Activated CD4-positive, alpha-beta T cell treated with anti-CD3 and anti-CD28 coated beads for 36 hours (primary cell): ENCODE data around the gene LYRM4. TPM values are rescaled to one million over a fixed set of nuclear protein-coding genes. Genes with fewer than 3 reads are reported as not detected.

Experiments used
- ATAC-seq: fragments of 200-7000 bp; cut with Tn5 transposase; one replicate; pipeline ENCODE4 v1.10.0; 2021; ENCODE audit warnings: mild to moderate bottlenecking, moderate library complexity
- CTCF ChIA-PET: fragments of 350-600 bp; sonication (Branson Sonifier 250); formaldehyde crosslinking; loops from one replicate; lab custom pipeline; 2021; ENCODE audit warnings: antibody characterized with exemption; lab: Charles Lee
- POLR2A ChIA-PET: fragments of 350-600 bp; sonication (Branson Sonifier 250); formaldehyde crosslinking; loops from one replicate; lab custom pipeline; 2021; ENCODE audit warnings: antibody characterized with exemption, inconsistent platforms; lab: Charles Lee
- DNase-seq: peaks from one replicate; pipeline ENCODE4 v3.0.0-alpha.2; 2020
- H3K27ac Mint-ChIP-seq: one replicate; pipeline ENCODE4 v1.8.0; 2021; ENCODE audit warnings: mixed read lengths
- H3K27me3 Mint-ChIP-seq: one replicate; pipeline ENCODE4 v1.8.0; 2021; ENCODE audit warnings: mixed read lengths
- H3K36me3 Mint-ChIP-seq: one replicate; pipeline ENCODE4 v1.8.0; 2021; ENCODE audit warnings: low read depth, mixed read lengths
- H3K4me1 Mint-ChIP-seq: one replicate; pipeline ENCODE4 v1.8.0; 2021; ENCODE audit warnings: mixed read lengths
- H3K4me3 Mint-ChIP-seq: one replicate; pipeline ENCODE4 v1.8.0; 2021; ENCODE audit warnings: mild to moderate bottlenecking, moderate library complexity, mixed read lengths
- H3K9me3 Mint-ChIP-seq: one replicate; pipeline ENCODE4 v1.8.0; 2021; ENCODE audit warnings: low read depth, mixed read lengths
- intact Hi-C, 2 experiments: fragments of 100-400 bp; cut with DNase I in 1 of 2; cut with micrococcal nuclease in 1 of 2; formaldehyde crosslinking; loops; one replicate each; pipeline versions ENCODE4 v1.14.2 to v1.15.1; 2022 to 2024; cut with DNase I, micrococcal nuclease
- total RNA-seq, 2 experiments: library from RNA; stranded (reverse); gene quantifications; one replicate each; pipeline ENCODE4 v1.2.3, GENCODE V29; 2021

LYRM4 gene
- total RNA-seq, 2 experiments from 2014 or later = 46.4 to 53.4 TPM

- ChIA-PET POLR2A (interaction anchor here (1.0 kb wide), 1 partner anchor 41 kb away, joined by 3 read pairs; no protein-coding TSS in a partner anchor), CTCF (interaction anchor here (0.6 to 1.4 kb wide), 4 partner anchors 16 to 118 kb away, joined by 3 read pairs; no protein-coding TSS in a partner anchor)
- Mint-ChIP-seq H3K9me3 (no peaks in the 10 kb centered on the region), H3K4me3 (peak overlapping the region; percentile 92), H3K36me3 (peaks cover 21% of the 10 kb centered on the region), H3K27me3 (no peaks in the 10 kb centered on the region), H3K27ac (peak overlapping the region; percentile 97), H3K4me1 (peaks cover 40% of the 10 kb centered on the region)
- ATAC-seq = no peak
- intact Hi-C loops = loop anchor here (1.0 to 5.0 kb wide), 12 partner anchors 19 to 1846 kb away; partner anchors contain the start of genes CDYL (in 1 of the 2), NRN1 (in 1 of the 2), RPP40 (in 1 of the 2) and RREB1 (in 1 of the 2)
- DNase-seq = no peak
Observed at GRCh38 chr6:5261545-5262109, 877 bp upstream of the LYRM4 start.

- CTCF ChIA-PET = interaction anchor here (0.7 to 1.4 kb wide), 3 partner anchors 14 to 43 kb away, joined by 3 read pairs; no protein-coding TSS in a partner anchor
- H3K9me3 Mint-ChIP-seq = no peaks in the 10 kb centered on the region
- H3K4me1 Mint-ChIP-seq = peaks cover 32% of the 10 kb centered on the region
- no peaks in the 10 kb centered on the region for H3K27me3 Mint-ChIP-seq
- H3K4me3 Mint-ChIP-seq = peak overlapping the region; percentile 92
- peak; percentile 82 for DNase-seq
- peak overlapping the region; percentile 87 for H3K27ac Mint-ChIP-seq
- H3K36me3 Mint-ChIP-seq = peaks cover 16% of the 10 kb centered on the region
- intact Hi-C loops = loop anchor here (1.0 to 5.0 kb wide), 8 partner anchors 42 to 1239 kb away; partner anchors contain the start of genes NRN1 (in 1 of the 2) and RPP40 (in 1 of the 2)
- ATAC-seq = peak; percentile 78
- POLR2A ChIA-PET = interaction anchor here (0.6 to 1.9 kb wide), 3 partner anchors 11 to 54 kb away, joined by 3 to 10 read pairs (median 4); no protein-coding TSS in a partner anchor
Observed at GRCh38 chr6:5260111-5260620, 584 bp downstream of the LYRM4 start.

GRCh38 chr6:5259428-5259827 lies 1.3 kb downstream of the LYRM4 start:
- H3K4me3 Mint-ChIP-seq = peak overlapping the region; percentile 92
- H3K4me1 Mint-ChIP-seq = peaks cover 29% of the 10 kb centered on the region
- H3K27me3 Mint-ChIP-seq = no peaks in the 10 kb centered on the region
- peak overlapping the region; percentile 87 for H3K27ac Mint-ChIP-seq
- peaks cover 24% of the 10 kb centered on the region for H3K36me3 Mint-ChIP-seq
- ATAC-seq (no peak), DNase-seq (no peak)
- ChIA-PET POLR2A (interaction anchor here (1.3 to 1.9 kb wide), 2 partner anchors 11 to 21 kb away, joined by 4 to 10 read pairs; no protein-coding TSS in a partner anchor), CTCF (no interaction called here)
- intact Hi-C loops = no loop called here
- H3K9me3 Mint-ChIP-seq = no peaks in the 10 kb centered on the region

- DNase-seq (no peak), ATAC-seq (no peak)
- Mint-ChIP-seq H3K27ac (no peak overlapping the region), H3K36me3 (peaks cover 34% of the 10 kb centered on the region), H3K9me3 (no peaks in the 10 kb centered on the region), H3K4me1 (peaks cover 21% of the 10 kb centered on the region), H3K27me3 (no peaks in the 10 kb centered on the region), H3K4me3 (no peak overlapping the region)
- intact Hi-C loops = no loop called here
- ChIA-PET CTCF (interaction anchor here (1.7 kb wide), 1 partner anchor 46 kb away, joined by 7 read pairs; no protein-coding TSS in a partner anchor), POLR2A (no interaction called here)
Observed at GRCh38 chr6:5257400-5257799, 3.4 kb downstream of the LYRM4 start.

- no peak for DNase-seq
- no peak for ATAC-seq
- Mint-ChIP-seq H3K36me3 (peaks cover 38% of the 10 kb centered on the region), H3K27me3 (no peaks in the 10 kb centered on the region), H3K27ac (no peak overlapping the region), H3K4me3 (no peak overlapping the region), H3K4me1 (peaks cover 21% of the 10 kb centered on the region), H3K9me3 (no peaks in the 10 kb centered on the region)
- ChIA-PET POLR2A (no interaction called here), CTCF (interaction anchor here (0.6 to 1.7 kb wide), 2 partner anchors 46 to 54 kb away, joined by 3 to 7 read pairs; no protein-coding TSS in a partner anchor)
- intact Hi-C loops = no loop called here
Observed at GRCh38 chr6:5256952-5257351, 3.8 kb downstream of the LYRM4 start.

- peaks cover 3% of the 10 kb centered on the region for H3K9me3 Mint-ChIP-seq
- ChIA-PET CTCF (no interaction called here), POLR2A (no interaction called here)
- no peak for ATAC-seq
- H3K4me1 Mint-ChIP-seq = peaks cover 5% of the 10 kb centered on the region
- DNase-seq = no peak
- H3K27me3 Mint-ChIP-seq = no peaks in the 10 kb centered on the region
- H3K36me3 Mint-ChIP-seq = peaks cover 30% of the 10 kb centered on the region
- intact Hi-C loops = no loop called here
- no peak overlapping the region for H3K4me3 Mint-ChIP-seq
- H3K27ac Mint-ChIP-seq = no peak overlapping the region
Observed at GRCh38 chr6:5250911-5251310, 9.8 kb downstream of the LYRM4 start.

- DNase-seq (no peak), ATAC-seq (no peak)
- ChIA-PET CTCF (no interaction called here), POLR2A (no interaction called here)
- H3K27me3 Mint-ChIP-seq = no peaks in the 10 kb centered on the region
- no peak overlapping the region for H3K4me3 Mint-ChIP-seq
- peaks cover 5% of the 10 kb centered on the region for H3K4me1 Mint-ChIP-seq
- no peak overlapping the region for H3K27ac Mint-ChIP-seq
- H3K36me3 Mint-ChIP-seq = peaks cover 33% of the 10 kb centered on the region
- H3K9me3 Mint-ChIP-seq = peaks cover 3% of the 10 kb centered on the region
- intact Hi-C loops = no loop called here
Observed at GRCh38 chr6:5250451-5250850, 10.3 kb downstream of the LYRM4 start.

- Mint-ChIP-seq H3K27me3 (no peaks in the 10 kb centered on the region), H3K9me3 (peaks cover 3% of the 10 kb centered on the region), H3K4me1 (peaks cover 5% of the 10 kb centered on the region), H3K4me3 (no peak overlapping the region), H3K27ac (no peak overlapping the region), H3K36me3 (peaks cover 26% of the 10 kb centered on the region)
- intact Hi-C loops = no loop called here
- ChIA-PET POLR2A (no interaction called here), CTCF (no interaction called here)
- no peak for ATAC-seq
- no peak for DNase-seq
Observed at GRCh38 chr6:5249451-5250122, 11.2 kb downstream of the LYRM4 start.

GRCh38 chr6:5248302-5249098 lies 12.2 kb downstream of the LYRM4 start:
- H3K4me3 Mint-ChIP-seq = no peak overlapping the region
- intact Hi-C loops = no loop called here
- peaks cover 21% of the 10 kb centered on the region for H3K36me3 Mint-ChIP-seq
- H3K27ac Mint-ChIP-seq = no peak overlapping the region
- ChIA-PET POLR2A (interaction anchor here (0.6 kb wide), 1 partner anchor 11 kb away, joined by 4 read pairs; no protein-coding TSS in a partner anchor), CTCF (interaction anchor here (1.7 kb wide), 1 partner anchor 55 kb away, joined by 5 read pairs; no protein-coding TSS in a partner anchor)
- peaks cover 3% of the 10 kb centered on the region for H3K9me3 Mint-ChIP-seq
- H3K4me1 Mint-ChIP-seq = peaks cover 5% of the 10 kb centered on the region
- ATAC-seq = no peak
- DNase-seq = no peak
- no peaks in the 10 kb centered on the region for H3K27me3 Mint-ChIP-seq

- no peak overlapping the region for H3K4me3 Mint-ChIP-seq
- no peak for ATAC-seq
- H3K27ac Mint-ChIP-seq = no peak overlapping the region
- ChIA-PET CTCF (interaction anchor here (1.7 kb wide), 1 partner anchor 56 kb away, joined by 5 read pairs; no protein-coding TSS in a partner anchor), POLR2A (no interaction called here)
- H3K27me3 Mint-ChIP-seq = no peaks in the 10 kb centered on the region
- no peak for DNase-seq
- H3K4me1 Mint-ChIP-seq = peaks cover 5% of the 10 kb centered on the region
- H3K9me3 Mint-ChIP-seq = peaks cover 3% of the 10 kb centered on the region
- intact Hi-C loops = no loop called here
- peaks cover 13% of the 10 kb centered on the region for H3K36me3 Mint-ChIP-seq
Observed at GRCh38 chr6:5247201-5247600, 13.5 kb downstream of the LYRM4 start.
